HK-2 (cell line): ENCODE measurements around the gene CDC27.
"Not testable (repeated sequence)": the region's sequence is repeated elsewhere in the genome, so short reads cannot be mapped to it uniquely, and the experiment has no call there.

Experiments
- DNase-seq: peaks from one replicate; pipeline ENCODE4 v3.0.0-alpha.2; 2018; ENCODE audit not compliant: unreplicated experiment

The CDC27 gene

DNA sequence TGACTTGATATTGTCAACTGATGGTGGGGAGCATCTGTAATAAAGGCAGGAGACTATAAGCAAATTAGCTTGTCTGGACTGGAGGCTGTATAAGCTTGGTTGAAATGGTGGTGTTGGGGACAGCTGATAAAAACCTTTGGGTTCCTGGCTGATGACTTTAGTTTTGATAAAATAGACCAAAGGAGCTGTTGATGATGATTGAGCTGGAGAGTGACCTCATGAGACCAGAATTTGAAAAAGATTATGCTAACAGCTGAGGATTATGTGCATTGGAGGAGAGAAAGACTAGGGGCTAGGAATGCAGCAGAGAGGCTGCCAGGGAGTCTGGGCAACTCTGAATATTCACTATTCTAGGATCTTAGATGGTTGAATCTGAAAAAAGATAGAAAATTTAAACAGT is 8.7 kb upstream of the CDC27 start:
- DNase-seq: no peak

DNA sequence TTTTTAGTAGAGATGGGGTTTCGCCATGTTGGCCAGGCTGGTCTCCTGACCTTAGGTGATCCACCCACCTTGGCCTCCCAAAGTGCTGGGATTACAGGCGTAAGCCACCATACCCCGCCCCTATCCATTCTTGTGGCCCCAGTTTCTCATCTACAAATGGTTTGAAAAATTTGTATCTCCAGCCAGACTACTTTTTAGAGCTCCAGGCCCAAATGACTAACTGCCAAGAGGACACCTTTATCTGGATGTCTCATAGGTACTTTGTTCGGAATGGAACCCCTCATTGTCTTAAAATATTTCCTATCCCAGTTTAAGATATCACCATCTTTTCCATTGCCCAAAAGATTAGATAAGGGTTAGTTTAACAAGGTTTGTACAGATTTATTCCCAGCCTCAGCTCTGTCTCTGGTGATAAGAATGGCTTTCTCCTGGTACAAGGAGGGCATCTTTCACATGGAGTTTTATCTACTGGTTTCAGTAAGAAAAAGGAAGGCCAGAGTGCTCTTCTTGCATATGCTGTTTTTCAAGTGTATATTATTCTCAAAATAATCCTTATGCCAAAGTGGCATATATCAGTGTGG is 4.9 kb upstream of the CDC27 start:
- DNase-seq: no peak

DNA sequence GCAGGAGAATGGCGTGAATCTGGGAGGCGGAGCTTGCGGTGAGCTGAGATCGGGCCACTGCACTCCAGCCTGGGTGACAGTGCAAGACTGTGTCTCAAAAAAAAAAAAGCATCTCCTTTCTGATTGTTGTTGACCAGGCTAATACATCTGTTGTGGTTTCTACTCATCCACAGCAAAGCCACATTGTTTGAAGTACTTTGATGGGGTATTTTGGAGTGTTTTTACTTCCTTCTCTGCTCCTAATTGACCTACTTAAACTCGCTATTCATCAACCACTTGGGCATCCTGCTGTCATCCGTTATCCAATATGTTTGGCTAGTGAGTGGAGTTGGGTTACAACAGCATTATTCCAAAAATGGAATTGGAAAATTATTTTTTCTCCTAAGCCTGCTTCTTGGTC is 3.5 kb upstream of the CDC27 start:
- DNase-seq: no peak

DNA sequence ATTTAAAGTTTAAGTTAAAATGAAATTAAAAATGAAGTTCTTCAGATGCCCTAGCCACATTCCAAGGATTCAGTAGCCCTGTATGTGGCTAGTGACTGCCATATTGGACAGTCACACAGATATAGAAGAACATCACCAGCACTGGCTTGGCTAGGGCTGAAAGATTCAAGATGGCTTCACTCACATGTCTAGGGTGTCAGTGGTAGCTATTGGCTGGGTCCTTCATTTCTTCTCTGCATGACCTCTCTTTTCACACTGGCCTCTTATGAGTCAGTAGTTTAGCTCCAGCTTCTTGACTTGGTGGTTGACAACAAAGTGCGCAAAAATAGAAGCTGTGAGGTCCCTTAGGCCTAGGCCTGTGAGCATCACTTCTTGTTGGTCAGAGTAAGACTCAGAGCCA is 1.7 kb upstream of the CDC27 start:
- no peak for DNase-seq

DNA sequence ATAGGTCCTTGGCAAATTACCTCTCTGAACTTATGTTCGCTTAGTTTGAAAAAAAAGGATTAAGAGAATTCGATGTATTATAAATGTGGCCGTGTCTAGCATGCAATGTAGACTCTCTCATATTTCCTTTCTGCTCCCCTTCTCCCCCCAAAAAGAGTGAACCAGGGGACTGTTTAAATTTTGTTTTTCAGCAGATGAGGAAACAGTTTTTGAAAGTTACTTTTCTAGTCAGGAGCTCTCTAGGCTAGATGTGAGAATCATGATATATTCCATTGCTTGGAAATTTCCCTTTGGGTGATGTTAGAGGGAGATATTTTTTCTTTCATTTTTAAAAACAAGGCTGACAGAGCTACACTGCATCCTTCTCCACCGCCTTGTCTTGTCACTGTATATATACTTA is 1.1 kb upstream of the CDC27 start:
- DNase-seq: no peak

DNA sequence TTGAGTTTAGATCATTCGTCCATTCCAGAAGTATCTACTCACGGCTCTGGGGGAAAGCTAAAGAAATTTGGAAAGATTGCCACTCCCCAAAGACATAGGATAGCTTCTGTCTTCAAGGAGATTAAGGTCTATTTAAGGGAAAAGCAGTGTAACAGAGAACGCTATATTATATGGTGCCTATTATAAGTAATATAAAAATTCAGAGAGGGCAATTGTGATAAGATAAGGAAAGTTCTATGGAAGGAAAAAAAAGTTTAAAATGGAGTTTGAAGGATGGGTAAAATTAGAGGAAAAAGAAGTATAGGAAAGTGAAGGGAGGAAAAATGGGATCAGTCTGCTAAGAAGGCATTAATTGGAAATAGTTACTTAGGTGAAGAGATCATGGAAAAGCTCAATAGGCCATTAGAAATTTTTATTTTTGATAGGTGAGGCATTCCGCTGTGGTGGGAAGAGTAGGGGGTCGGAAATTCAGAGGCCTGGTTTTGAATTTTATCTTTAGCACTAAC is 690 bp upstream of the CDC27 start:
- no peak for DNase-seq

DNA sequence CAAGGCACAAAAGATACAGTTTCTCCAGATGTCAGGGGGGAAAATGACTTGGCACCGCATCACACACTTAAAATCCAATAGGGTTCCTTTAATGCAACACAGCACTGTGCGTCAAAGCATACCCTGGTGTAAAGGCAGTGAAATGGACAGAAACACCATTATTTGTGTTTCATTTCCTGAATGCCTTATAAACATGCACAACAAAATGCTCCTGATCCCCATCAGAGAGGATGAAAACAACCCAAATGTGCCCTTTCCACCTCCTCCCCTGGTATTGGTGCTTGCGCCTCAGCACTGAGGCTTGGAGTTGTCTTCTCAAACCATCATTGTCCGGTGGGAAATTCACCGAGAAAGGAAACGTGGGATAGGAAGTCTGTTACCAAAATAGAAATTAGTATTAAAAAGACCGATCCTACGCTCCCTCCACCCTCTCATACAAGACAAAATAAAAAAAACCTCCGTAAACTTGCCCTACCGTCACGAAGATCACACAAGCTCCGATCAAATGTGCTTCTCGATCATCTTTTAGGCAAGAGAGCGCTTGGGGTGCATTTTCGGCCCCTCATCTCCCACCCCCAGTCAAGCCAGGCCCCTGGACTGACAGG is 722 bp downstream of the CDC27 start:
- no peak for DNase-seq

DNA sequence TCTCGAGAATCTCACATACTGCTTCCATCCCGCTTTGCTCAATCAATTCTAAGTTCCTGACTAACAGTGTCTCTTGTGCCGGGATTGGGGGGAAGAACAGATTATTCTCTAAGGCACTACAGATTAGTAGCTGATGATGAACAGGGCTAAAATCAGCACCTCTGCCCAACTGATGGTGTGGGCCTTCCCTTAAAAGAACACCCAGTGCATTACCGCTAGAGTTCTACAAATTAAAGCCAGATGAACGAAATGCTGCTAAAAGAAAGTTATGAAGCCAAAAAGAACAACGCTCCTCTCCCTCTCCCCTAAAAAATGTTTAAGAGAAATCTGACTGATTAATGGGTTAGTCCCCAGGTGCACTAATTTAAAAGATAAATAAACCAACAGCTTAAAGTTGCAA is 4.4 kb downstream of the CDC27 start:
- no peak for DNase-seq

DNA sequence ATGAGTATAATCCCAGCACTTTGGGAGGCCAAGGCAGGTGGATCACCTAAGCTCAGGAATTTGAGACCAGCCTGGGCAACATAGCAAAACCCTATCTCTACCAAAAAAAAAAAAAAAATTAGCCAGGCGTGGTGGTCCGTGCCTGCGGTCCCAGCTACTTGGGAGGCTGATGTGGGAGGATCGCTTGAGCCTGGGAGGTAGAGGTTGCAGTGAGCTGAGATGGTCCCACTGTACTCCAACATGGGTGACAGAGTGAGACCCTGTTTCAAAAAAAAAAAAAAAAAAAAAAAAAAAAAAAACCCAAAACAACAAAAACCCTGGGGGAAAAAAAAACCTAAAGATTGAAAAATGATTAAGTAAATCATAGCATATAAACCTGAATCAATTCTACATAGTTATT is 8.1 kb downstream of the CDC27 start:
- not testable (repeated sequence) for DNase-seq

DNA sequence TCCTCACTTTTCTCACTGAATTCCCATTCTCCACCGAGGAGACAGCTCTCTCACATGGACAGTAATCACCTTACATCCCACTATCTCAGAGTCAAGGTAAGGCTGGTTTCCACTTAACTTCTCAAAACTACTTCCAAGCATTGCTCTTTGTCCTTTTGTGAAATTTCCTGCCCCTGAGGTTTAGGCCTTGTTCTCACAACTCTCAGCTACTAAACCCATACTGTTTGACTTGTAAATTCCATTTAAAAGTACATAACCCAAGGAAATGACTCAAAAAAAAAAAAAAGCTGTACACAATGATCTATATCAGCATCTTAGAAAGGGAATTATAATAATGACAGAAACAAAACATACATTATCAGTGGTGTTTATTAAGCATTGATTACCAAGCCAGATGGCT is 8.8 kb downstream of the CDC27 start:
- DNase-seq: no peak

DNA sequence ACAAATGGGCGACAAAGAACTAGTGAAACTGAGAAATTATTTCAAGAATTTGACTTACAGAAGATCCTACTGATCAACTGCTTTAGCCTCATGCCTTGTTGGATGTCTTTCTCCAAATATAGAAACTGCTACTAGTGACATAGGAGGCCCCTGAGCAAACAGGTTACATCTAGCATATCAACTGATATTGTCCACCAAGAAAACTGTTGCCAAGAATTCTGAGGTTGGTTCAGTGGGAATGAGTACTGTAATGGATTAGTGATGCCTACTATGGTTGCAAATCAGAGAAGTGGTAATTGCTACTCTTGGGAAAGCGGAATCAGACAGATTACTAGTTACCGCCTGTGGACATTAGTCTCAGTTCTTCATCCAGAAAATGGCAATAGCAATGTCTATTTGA is 10.0 kb downstream of the CDC27 start:
- no peak for DNase-seq

DNA sequence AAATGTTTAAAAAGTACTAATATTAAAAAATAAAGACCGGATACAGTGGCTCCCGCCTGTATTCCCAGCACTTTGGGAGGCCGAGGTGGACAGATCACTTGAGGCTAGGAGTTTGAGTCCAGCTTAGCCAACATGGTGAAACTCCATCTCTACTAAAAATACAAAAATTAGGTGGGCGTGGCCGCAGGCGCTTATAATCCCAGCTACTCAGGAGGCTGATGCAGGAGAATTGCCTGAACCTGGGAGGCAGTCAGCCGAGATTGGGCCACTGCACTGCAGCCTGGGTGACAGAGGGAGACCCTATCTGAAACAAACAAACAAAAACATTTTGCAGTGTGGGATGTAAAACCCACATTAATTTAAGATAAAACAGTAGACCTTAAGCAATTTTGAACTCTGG is 11.8 kb downstream of the CDC27 start:
- DNase-seq: no peak

DNA sequence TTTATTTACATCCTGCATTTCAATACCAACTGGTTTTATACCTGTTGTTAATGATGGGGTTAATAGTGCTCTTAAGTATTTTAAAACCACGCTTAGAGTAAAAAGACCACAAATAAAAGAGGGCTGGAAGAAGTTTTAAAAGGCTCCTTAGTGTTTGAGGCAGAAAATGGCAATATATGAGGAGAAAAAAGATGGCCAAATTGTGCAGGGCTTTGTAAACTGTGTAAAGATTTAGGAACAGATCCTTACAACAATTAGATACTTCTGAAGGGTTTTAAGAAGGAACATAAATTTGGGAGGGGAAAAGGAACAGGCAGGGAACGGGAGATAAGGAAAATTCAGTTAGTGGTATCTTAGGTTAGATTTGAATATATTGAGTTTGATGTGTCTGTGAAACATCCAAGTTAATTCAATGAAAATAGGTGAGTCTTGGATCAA is 12.7 kb downstream of the CDC27 start:
- DNase-seq: no peak

DNA sequence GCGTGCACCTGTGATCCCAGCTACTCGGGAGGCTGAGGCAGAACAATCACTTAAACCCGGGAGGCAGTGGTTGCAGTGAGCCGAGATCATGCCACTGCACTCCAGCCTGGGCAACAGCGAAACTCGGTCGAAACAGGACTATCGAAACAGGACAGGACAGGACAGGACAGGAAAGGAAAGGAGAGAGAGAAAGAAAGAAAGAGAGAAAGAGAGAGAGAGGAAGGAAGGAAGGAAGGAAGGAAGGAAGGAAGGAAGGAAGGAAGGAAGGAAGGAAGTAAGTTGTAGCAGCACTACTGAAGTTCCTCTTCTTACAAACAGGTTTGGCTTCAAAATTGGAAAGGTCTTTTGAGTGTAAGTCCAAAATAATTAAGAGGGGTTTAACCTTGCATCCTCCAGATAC is 14.3 kb downstream of the CDC27 start:
- not testable (repeated sequence) for DNase-seq

DNA sequence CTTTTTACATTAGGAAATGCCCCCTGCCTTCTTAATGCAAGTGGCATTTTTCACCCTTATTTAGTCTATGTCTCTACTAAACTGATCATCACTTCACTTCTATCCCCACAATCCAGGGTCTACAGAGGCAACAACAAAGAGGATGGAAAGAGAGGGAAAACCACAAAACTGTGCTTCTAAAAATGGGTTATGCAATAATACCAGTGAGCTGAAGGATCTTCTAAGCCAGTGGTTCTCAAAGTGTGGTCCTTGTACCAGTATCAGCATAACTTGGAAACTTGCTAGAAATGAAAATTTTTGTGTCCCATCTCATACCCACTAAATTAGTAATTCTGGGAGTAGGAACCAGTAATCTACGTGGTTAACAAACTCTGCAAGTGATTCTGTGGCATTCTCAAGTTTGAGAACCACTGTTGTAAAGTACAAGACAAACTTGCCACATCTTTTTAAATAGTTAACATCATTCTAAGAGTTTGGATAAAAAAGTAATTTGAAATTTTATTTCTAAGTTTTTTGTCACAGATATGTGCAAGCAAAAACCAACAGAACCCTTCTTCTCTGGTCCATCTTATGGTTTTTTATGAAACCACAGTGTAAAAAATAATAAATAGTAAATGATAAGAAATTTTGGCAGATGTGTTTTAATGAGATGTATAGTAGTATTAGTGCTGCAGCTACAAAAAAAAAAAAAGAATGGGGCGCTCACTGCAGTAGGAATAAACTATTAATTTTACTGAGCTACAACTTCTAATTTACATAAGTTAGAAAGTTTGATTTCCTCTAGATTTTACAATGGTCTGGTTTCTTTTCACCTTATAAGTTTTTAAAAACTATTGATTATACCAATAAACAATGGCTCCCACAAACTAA is 16.2 kb downstream of the CDC27 start:
- DNase-seq: no peak

DNA sequence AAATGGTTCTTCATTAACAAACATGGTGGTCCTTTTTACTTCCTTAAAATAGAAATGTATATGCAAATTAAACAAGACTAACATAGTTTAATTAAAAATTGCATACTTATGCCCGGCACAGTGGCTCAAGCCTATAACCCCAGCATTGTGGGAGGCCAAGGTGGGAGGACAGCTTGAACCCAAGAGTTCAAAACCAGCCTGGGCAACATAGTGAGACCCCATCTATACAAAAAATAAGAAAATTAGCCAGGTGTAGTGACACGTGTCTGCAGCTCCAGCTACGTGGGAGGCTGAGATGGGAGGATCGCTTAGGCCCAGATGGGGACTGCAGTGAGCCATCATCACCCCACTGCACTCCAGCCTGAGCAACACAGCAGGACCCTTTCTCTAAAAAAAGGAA is 18.4 kb downstream of the CDC27 start:
- DNase-seq: no peak

DNA sequence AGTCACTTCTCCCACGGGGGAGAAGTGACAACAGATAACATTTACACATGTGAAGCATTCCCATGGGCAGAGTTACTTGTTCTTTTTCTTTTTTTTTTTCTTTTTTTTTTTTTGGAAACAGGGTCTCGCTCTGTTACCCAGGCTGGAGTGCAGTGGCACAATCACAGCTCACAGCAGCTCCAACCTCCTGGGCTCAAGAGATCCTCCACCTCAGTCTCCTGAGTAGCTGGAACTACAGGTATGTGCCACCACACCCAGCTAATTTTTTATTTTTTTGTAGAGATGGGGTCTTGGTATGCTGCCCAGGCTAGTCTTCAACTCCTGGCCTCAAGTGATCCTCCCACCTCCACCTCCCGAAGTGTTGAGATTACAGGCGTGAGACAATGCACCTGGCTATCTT is 20.2 kb downstream of the CDC27 start:
- DNase-seq: not testable (repeated sequence)

DNA sequence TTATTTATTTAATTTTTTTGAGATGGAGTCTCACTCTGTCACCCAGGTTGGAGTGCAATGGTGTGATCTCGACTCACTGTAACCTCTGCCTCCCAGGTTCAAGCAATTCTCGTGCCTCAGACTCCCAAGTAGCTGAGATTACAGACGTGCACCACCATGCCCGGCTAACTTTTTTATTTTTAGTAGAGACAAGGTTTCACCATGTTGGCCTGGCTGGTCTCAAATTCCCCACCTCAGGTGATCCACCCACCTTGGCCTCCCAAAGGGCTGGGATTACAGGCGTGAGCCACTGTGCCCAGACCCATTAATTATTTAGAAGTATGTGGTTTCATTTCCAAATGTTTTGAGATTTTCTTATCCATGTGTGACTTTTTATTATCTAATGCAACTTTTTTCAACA is 22.2 kb downstream of the CDC27 start:
- DNase-seq: not testable (repeated sequence)

DNA sequence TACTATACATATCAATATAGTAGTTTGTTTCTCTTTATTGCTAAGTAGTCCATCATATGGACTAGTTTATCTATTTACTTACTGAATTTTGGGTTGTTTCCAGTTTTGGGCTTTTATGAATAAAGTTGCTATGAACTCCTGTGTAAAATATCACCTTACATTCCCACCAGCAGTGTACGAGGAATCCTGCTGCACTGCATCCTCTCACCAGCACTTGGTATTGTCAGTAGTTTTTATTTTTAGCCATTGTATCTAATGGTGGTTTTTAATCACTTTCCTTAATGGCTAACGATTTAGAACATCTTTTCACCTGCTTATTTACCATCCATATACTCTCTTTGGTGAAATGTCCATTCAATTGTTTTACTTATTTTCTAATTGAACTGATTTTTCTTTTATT is 24.0 kb downstream of the CDC27 start:
- DNase-seq: no peak

DNA sequence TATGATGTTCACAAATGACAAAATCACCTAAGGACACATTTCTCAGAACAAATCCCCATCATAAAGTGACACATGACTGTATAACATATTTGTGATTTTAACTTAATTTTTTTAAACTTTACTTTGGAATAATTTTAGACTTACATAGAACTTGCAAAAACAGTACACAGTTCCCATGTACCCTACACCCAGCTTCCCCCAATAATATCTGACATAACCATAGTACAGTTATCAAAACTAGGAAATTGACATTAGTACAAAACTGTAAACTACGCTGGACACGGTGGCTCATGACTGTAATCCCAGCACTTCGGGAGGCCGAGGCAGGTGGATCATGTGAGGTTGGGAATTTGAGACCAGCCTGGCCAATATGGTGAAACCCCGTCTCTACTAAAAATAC is 24.8 kb downstream of the CDC27 start:
- DNase-seq: no peak

DNA sequence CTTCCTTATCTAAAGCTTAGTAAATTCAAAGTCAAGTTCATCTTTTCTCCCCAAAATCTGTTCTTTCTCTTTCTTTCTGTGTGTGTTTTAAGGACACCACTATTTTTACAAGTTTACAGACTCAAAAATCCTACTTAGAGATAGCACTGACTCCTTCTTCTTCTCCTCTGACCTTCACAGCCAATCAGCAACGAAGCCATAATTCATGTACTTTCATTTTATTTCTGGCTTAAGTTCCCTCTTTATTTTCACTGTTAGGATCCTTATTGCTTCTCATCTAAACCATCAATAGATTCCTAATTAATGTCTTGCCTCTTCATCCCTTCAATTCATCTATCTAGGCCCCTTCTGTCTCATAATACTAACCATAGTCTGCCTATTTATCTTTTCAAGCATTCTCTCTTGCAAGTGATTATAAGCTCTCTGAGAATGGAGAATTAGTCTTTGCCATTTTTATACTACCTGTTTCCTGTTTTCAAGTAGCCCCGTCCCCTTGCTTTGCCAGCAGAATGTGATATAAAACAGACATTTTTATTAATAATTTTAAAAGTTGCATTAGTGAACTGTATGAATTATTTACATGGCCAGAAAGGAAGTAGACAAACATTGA is 27.0 kb downstream of the CDC27 start:
- DNase-seq: no peak

DNA sequence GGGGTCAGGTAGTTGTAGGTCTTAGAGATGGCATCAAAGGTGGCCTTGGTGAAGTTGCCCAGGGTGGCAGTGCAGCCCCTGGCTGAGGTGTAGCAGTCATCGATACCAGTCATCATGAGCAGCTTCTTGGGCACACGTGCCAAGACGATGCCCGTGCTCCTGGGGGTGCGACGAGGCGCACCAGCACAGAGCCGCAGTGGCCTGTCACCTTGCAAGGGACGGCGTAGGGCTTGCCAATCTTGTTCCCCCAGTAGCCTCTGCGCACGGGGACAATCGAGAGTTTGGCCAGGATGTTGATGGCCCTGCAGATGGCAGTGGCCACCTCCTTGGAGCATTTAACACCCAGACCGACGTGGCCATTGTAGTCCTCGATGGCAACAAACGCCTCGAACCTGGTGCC is 29.8 kb downstream of the CDC27 start:
- DNase-seq: no peak

DNA sequence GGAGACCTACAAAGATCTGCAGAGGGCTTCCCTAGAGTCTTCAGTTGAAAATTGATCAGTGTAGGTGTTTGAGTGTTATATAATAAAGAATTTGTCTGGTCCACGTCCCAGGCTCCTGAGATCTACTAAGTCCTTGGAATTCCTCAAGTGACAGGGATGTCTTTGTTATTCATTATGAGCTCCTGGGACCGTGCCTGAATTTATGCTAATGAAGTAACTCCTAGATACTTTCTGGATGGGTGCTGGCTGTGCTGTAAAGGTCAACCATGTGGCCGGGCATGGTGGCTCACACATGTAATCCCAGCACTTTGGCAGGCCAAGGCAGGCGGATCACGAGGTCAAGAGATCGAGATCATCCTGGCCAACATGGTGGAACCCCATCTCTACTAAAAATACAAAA is 43.7 kb downstream of the CDC27 start:
- DNase-seq: no peak
